GM19372 (cell line): Measurements from ENCODE around the gene SPOCK2.
A peak's percentile ranks its signal among the peaks of the same experiment; 100 is the strongest.
"Not testable (repeated sequence)": the region's sequence is repeated elsewhere in the genome, so short reads cannot be mapped to it uniquely, and the experiment has no call there.

ENCODE experiments used
- ATAC-seq: cut with Tn5 transposase; IDR thresholded peaks from one replicate; pipeline ENCODE4 v1.9.1; 2021; ENCODE audit warnings: mild to moderate bottlenecking, low read depth, moderate library complexity; ENCODE audit not compliant: unreplicated experiment

SPOCK2 gene

GRCh38 chr10:72087969-72088888, at the start of gene SPOCK2:
TSS of gene SPOCK2 (minus strand) at chr10:72088551. CDS start at chr10:72088328, 223 bp downstream.
- ATAC-seq: no peak

GRCh38 chr10:72137583-72137982, 49.2 kb upstream of the SPOCK2 start:
- ATAC-seq: no peak

- not testable (repeated sequence) for ATAC-seq
These were observed 47.9 kb upstream of the SPOCK2 start for GRCh38 chr10:72136225-72136624.

- no peak for ATAC-seq
These were observed 46.7 kb upstream of the SPOCK2 start for GRCh38 chr10:72134785-72135767.

- peak; percentile 77 for ATAC-seq
These were observed 45.2 kb upstream of the SPOCK2 start for GRCh38 chr10:72133517-72133916.

- no peak for ATAC-seq
These were observed 44.5 kb upstream of the SPOCK2 start for GRCh38 chr10:72132854-72133253.

DNA sequence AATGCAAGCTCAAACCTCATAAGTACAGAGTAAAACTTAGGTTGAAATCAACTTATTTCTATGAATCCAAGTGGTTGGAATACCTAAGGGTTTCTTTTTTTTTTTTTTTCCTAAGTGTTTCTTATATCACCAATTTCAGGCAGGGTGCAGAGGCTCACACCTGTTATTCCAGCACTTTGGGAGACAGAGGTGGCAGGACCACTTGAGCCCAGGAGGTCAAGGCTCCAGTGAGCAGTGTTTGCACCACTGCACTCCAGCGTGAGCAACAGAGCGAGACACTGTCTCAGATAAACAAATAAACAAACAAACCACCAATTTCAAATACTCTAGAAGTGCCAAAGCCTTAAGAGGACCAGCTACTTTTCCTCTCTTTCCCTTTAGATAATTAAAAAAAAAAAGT, 39.2 kb upstream of the SPOCK2 start:
- ATAC-seq: no peak

DNA sequence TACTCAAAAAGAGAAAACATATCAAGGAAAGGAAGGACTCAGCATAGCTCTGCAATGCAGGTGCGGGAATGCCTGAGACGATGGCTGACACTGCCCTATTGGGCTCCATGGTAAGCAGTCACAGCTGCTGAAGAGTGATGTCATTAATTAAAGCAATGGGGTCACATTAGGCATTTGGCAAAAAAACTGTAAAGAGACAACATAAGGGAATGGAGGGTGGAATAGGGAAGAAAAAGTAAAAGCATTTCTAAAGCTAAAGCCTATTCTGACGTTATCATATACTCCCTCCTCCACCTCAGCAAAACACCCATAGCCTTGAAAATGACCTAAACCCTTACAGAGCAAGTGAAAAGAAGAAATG, 38.5 kb upstream of the SPOCK2 start:
- no peak for ATAC-seq

GRCh38 chr10:72126184-72126871, 38.0 kb upstream of the SPOCK2 start:
- no peak for ATAC-seq

DNA sequence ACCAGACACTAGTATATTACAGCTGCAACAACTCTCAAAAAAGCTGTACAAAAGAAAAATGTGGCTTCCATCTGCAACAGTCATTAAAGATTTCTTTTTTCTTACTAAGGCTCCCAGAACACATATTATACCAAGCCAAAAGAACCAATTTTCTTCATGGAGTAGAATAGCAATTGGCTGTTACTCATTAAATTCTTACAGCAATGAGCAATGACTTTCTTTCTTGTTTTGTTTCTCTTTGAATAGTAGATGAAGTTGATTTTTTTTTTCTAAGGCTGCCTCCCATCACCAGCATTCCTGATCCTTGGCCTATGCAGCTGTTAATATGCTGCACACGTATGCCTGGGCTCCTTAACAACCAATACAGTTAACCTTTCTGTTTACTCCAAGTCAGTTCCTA, 36.6 kb upstream of the SPOCK2 start:
- ATAC-seq: no peak

GRCh38 chr10:72124381-72124780, 36.0 kb upstream of the SPOCK2 start:
- no peak for ATAC-seq

GRCh38 chr10:72123616-72124015, 35.3 kb upstream of the SPOCK2 start:
- ATAC-seq: no peak

GRCh38 chr10:72122221-72122620, 33.9 kb upstream of the SPOCK2 start:
- ATAC-seq: no peak

GRCh38 chr10:72121389-72121788, 33.0 kb upstream of the SPOCK2 start:
- no peak for ATAC-seq

DNA sequence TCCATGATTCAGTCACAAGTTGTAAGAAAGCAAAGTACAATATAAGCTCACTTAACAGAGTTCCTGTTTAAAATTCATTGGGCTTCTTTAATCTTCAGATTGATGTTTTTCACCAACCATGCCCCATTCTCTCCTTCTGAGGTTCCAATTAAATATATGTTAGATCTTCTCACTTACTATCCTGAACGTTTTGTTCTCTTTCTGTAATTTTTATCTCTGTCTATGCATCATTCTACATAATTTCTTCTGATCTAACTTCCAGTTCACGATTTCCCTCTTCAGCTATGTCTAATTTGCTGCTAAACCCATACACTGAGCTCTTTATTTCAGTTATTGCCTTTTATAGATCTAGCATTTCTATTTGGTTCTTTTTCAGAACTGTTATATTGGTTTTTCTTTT, 28.0 kb upstream of the SPOCK2 start:
- ATAC-seq: no peak

GRCh38 chr10:72114706-72115450, 26.5 kb upstream of the SPOCK2 start:
- no peak for ATAC-seq

DNA sequence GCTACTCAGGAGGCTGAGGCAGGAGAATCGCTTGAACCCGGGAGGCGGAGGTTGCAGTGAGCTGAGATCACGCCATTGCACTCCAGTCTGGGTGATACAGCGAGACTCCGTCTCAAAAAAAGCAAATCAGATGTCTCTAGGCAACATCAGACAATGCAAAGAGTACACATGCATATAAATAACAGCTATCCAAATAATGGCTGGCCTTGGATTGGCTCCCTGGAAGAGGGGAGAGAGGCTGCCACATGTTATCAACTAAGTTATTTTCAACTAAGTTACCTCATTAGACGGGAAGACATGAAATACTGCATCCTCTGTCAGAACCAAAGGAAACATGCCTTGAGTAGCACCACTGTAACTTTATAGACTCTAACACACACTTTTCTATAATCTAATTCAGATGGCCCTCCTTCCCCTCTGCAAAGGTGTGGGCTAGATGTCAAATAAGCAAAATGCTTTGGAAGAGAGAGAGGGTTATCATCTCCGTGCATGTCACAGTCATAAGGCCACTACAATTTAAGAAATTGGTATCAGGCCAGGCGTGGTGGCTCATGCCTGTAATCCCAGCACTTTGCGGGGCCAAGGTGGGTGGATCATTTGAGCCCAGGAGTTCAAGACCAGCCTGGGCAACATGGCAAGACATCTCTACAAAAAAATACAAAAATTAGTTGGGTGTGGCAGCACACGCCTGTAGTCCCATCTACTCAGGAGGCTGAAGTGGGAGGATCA, 22.5 kb upstream of the SPOCK2 start:
- no peak for ATAC-seq

DNA sequence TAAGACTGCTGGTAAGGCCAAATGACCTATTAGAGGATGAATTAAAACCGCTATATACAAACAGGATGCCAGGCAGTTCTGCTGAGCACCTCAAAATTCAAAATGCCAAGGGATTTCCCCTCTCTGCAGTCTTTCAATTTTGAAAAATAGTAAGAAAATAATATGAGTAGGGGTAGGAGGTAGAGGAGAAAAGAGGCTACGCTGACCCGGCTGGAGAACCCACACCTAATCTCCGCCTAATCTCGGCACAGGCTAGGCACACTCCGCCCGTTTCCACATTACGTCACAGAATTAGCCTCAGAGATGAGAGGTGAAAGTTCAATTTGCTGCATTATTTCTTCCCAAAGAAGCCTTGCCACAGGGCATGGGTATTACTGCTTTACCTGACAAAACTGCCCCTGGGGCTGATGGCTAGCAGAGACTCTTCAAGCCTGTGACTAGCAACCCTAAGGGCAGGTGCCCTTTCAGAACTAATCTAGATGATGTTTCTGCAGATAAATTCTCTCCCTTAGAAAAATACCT, 21.3 kb upstream of the SPOCK2 start:
- no peak for ATAC-seq
